Measurements from ENCODE around the gene TNN.

DNA sequence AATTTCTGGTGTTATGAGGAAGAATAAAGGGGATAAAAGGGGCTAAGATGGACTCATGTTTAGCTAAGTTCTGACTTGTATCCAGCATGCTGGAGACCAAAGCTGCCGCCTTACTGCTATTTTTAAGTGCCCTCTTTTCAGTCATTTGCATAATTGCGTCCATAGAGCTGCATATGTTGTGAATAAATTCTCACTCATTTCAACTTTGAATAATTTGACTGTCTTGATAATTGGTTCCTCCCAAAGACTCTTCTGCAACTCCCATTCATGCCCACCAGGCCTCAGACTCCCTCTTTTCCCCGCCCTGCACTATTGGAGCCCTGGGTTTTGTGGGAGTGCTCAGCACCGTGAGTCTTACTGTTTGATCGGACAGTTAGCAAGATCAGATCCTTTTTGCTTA lies 79.9 kb downstream of the TNN start:
- TF ChIP-seq, protein P1, sequence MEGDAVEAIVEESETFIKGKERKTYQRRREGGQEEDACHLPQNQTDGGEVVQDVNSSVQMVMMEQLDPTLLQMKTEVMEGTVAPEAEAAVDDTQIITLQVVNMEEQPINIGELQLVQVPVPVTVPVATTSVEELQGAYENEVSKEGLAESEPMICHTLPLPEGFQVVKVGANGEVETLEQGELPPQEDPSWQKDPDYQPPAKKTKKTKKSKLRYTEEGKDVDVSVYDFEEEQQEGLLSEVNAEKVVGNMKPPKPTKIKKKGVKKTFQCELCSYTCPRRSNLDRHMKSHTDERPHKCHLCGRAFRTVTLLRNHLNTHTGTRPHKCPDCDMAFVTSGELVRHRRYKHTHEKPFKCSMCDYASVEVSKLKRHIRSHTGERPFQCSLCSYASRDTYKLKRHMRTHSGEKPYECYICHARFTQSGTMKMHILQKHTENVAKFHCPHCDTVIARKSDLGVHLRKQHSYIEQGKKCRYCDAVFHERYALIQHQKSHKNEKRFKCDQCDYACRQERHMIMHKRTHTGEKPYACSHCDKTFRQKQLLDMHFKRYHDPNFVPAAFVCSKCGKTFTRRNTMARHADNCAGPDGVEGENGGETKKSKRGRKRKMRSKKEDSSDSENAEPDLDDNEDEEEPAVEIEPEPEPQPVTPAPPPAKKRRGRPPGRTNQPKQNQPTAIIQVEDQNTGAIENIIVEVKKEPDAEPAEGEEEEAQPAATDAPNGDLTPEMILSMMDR (optimal IDR thresholded peaks at IDR 0.05 in 1 of 3, IDR thresholded peaks at IDR 0.05 in 1 of 3, conservative IDR thresholded peaks at IDR 0.05 in 1 of 3; ENCODE audit: extremely low read depth in 1 of 3, insufficient read depth in 2 of 3, low read length in 3 of 3): no peak
- TF ChIP-seq EZH2 (IDR thresholded peaks at IDR 0.05; ENCODE audit: low read length): no peak

All from keratinocyte (primary cell).